CD14-positive monocyte (primary cell): ENCODE results near the gene GOLPH3L. TPM values are rescaled to one million over a fixed set of nuclear protein-coding genes. Genes with fewer than 3 reads are reported as not detected.

Source experiments
- DNase-seq, 3 donors: peaks; one replicate each; pipeline ENCODE4 v3.0.0-alpha.2; 2011 to 2022
- H2AFZ ChIP-seq: 2 replicates; pipeline ENCODE4 v1.6.0; 2012; ENCODE audit warnings: mild to moderate bottlenecking, low read depth, low read length, inconsistent platforms; ENCODE audit not compliant: insufficient read depth, poor library complexity, severe bottlenecking
- H3K27ac ChIP-seq, 2 donors: 1 replicate in 1 of 2; 2 replicates in 1 of 2; pipeline ENCODE4 v1.5.1; 2012 to 2013; ENCODE audit warnings: low read length in 2 of 2, control low read depth in 1 of 2, inconsistent platforms in 1 of 2, low read depth in 1 of 2, mild to moderate bottlenecking in 1 of 2
- H3K27me3 ChIP-seq, 2 donors: one replicate each; pipeline versions ENCODE4 v1.6.0 to v1.6.1; 2011 to 2013; ENCODE audit warnings: low read length in 2 of 2; ENCODE audit not compliant: control insufficient read depth in 2 of 2, insufficient read depth in 2 of 2
- H3K36me3 ChIP-seq, 2 donors: replicated peaks in 1 of 2; 1 replicate in 1 of 2; 2 replicates in 1 of 2; pipeline versions ENCODE4 v1.5.1 to v1.6.1; 2012 to 2013; ENCODE audit warnings: low read length in 2 of 2, control low read depth in 1 of 2, inconsistent platforms in 1 of 2, mild to moderate bottlenecking in 1 of 2; ENCODE audit not compliant: insufficient read depth in 2 of 2, control insufficient read depth in 1 of 2
- H3K4me1 ChIP-seq, 2 donors: 1 replicate in 1 of 2; 2 replicates in 1 of 2; pipeline versions ENCODE4 v1.5.1 to v1.6.1; 2012 to 2013; ENCODE audit warnings: low read length in 2 of 2, control low read depth in 1 of 2, inconsistent platforms in 1 of 2, mild to moderate bottlenecking in 1 of 2, moderate library complexity in 1 of 2; ENCODE audit not compliant: insufficient read depth in 2 of 2, control insufficient read depth in 1 of 2
- H3K4me2 ChIP-seq: replicated peaks from 2 replicates; pipeline ENCODE3; 2012; ENCODE audit warnings: low read length, moderate library complexity, mild to moderate bottlenecking; ENCODE audit not compliant: poor library complexity, severe bottlenecking; ENCODE audit errors: extremely low read depth
- H3K4me3 ChIP-seq, 3 experiments: fragments of 200-600 bp in 1 of 3; sonication (generic) in 1 of 3; replicated peaks in 1 of 3; 1 replicate in 2 of 3; 2 replicates in 1 of 3; pipeline ENCODE4 v1.5.1; 2011 to 2013; ENCODE audit warnings: low read length in 3 of 3, mild to moderate bottlenecking in 3 of 3, control low read depth in 2 of 3, low read depth in 2 of 3, inconsistent platforms in 1 of 3, moderate library complexity in 1 of 3
- H3K79me2 ChIP-seq: 2 replicates; pipeline ENCODE4 v1.6.0; 2012; ENCODE audit warnings: mild to moderate bottlenecking, control low read depth, inconsistent platforms, low read length, moderate library complexity; ENCODE audit not compliant: insufficient read depth
- H3K9ac ChIP-seq: 2 replicates; pipeline ENCODE4 v1.6.0; 2017; ENCODE audit warnings: low read length, mild to moderate bottlenecking; ENCODE audit not compliant: insufficient read depth, poor library complexity, severe bottlenecking
- H3K9me3 ChIP-seq, 2 donors: replicated peaks in 1 of 2; 1 replicate in 1 of 2; 2 replicates in 1 of 2; pipeline versions ENCODE4 v1.5.1 to v1.6.1; 2012 to 2013; ENCODE audit warnings: low read length in 2 of 2, control low read depth in 1 of 2; ENCODE audit not compliant: control insufficient read depth in 1 of 2, insufficient read depth in 1 of 2
- H4K20me1 ChIP-seq: 2 replicates; pipeline ENCODE4 v1.6.0; 2012; ENCODE audit warnings: mild to moderate bottlenecking, low read length, control low read depth, moderate library complexity; ENCODE audit not compliant: insufficient read depth
- H3K27ac Mint-ChIP-seq, 7 donors: one replicate each; pipeline ENCODE4 v1.8.0; 2020; ENCODE audit warnings: mild to moderate bottlenecking in 7 of 7, mixed read lengths in 7 of 7, moderate library complexity in 6 of 7, inconsistent platforms in 2 of 7
- H3K27me3 Mint-ChIP-seq, 3 donors: one replicate each; pipeline ENCODE4 v1.8.0; 2021 to 2022; ENCODE audit warnings: low read depth in 3 of 3, mild to moderate bottlenecking in 3 of 3, mixed read lengths in 3 of 3, moderate library complexity in 3 of 3, inconsistent platforms in 1 of 3
- H3K36me3 Mint-ChIP-seq, 2 donors: one replicate each; pipeline ENCODE4 v1.8.0; 2020; ENCODE audit warnings: mixed read lengths in 2 of 2, inconsistent platforms in 1 of 2, mild to moderate bottlenecking in 1 of 2
- H3K4me1 Mint-ChIP-seq: one replicate; pipeline ENCODE4 v1.8.0; 2020; ENCODE audit warnings: mild to moderate bottlenecking, mixed read lengths
- H3K4me3 Mint-ChIP-seq, 2 donors: one replicate each; pipeline ENCODE4 v1.8.0; 2020; ENCODE audit warnings: mild to moderate bottlenecking in 2 of 2, mixed read lengths in 2 of 2, moderate library complexity in 1 of 2
- H3K9me3 Mint-ChIP-seq, 7 donors: one replicate each; pipeline ENCODE4 v1.8.0; 2020 to 2022; ENCODE audit warnings: mixed read lengths in 7 of 7, mild to moderate bottlenecking in 6 of 7, moderate library complexity in 6 of 7, inconsistent platforms in 2 of 7
- WGBS: methylation state at CpG from one replicate; pipeline ENCODE4 v1.1.5; 2013; ENCODE audit warnings: missing lambda C conversion rate; ENCODE audit not compliant: insufficient coverage; 5-methylcytosine and 5-hydroxymethylcytosine counted together
- intact Hi-C, 2 donors: fragments of 100-400 bp; cut with micrococcal nuclease; formaldehyde crosslinking; loops; one replicate each; pipeline versions ENCODE4 v1.15.0 to v1.15.1; 2023
- polyA plus RNA-seq, 3 donors: library from polyadenylated mRNA; depleted of rRNA in 1 of 3; unstranded in 2 of 3; stranded (reverse) in 1 of 3; fragments of 300-500 nt in 2 of 3; fragments of >200 nt in 1 of 3; fragmentation: Illumina TruSeq in 2 of 3; gene quantifications; 1 replicate in 2 of 3; 2 replicates in 1 of 3; pipeline ENCODE4 v1.2.3, GENCODE V29; 2012 to 2021
- TF ChIP-seq, protein P1 (sequence below): fragments of 200-600 bp; IDR thresholded peaks from one replicate; pipeline ENCODE4 v1.8.0; 2022; ENCODE audit warnings: antibody characterized with exemption, mild to moderate bottlenecking

Gene GOLPH3L
- polyA plus RNA-seq, 3 donors: 1.5 to 9.7 (median 4.7) TPM

- Histone ChIP-seq H3K27me3 (no peaks in the 10 kb centered on the region), H3K4me1 (peaks cover 25 to 45% of the 10 kb centered on the region in 2 donors), H3K4me3 (peak overlapping the region in 1 of 3 experiments; percentile 37), H3K9me3 (no peaks in the 10 kb centered on the region), H3K36me3 (peaks cover 38 to 55% of the 10 kb centered on the region in 2 donors), H4K20me1 (no peaks in the 10 kb centered on the region), H3K27ac (peak overlapping the region in 1 of 2 donors; percentile 23), H2AFZ (no peak overlapping the region), H3K79me2 (peaks cover 58% of the 10 kb centered on the region), H3K9ac (no peak overlapping the region), H3K4me2 (peak overlapping the region; percentile 27)
- TF ChIP-seq, protein P1, sequence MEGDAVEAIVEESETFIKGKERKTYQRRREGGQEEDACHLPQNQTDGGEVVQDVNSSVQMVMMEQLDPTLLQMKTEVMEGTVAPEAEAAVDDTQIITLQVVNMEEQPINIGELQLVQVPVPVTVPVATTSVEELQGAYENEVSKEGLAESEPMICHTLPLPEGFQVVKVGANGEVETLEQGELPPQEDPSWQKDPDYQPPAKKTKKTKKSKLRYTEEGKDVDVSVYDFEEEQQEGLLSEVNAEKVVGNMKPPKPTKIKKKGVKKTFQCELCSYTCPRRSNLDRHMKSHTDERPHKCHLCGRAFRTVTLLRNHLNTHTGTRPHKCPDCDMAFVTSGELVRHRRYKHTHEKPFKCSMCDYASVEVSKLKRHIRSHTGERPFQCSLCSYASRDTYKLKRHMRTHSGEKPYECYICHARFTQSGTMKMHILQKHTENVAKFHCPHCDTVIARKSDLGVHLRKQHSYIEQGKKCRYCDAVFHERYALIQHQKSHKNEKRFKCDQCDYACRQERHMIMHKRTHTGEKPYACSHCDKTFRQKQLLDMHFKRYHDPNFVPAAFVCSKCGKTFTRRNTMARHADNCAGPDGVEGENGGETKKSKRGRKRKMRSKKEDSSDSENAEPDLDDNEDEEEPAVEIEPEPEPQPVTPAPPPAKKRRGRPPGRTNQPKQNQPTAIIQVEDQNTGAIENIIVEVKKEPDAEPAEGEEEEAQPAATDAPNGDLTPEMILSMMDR: peak; percentile 85
- intact Hi-C loops: loop anchor here (5.0 kb wide), 2 partner anchors 39 to 59 kb away; no protein-coding TSS in a partner anchor
- Mint-ChIP-seq H3K4me1 (peaks cover 43% of the 10 kb centered on the region), H3K4me3 (peak overlapping the region in 1 of 2 donors; percentile 71), H3K27me3 (no peaks in the 10 kb centered on the region), H3K27ac (peak overlapping the region; percentile 84 to 92 (median 85)), H3K9me3 (no peaks in the 10 kb centered on the region), H3K36me3 (peaks cover 64 to 84% of the 10 kb centered on the region in 2 donors)
- DNase-seq: peak; percentile 65 to 82 (median 76)
- 40% methylated on average over 3 of the region's 8 CpGs for WGBS
Observed at GRCh38 chr1:150621497-150622302, 75.3 kb downstream of the GOLPH3L start.

DNA sequence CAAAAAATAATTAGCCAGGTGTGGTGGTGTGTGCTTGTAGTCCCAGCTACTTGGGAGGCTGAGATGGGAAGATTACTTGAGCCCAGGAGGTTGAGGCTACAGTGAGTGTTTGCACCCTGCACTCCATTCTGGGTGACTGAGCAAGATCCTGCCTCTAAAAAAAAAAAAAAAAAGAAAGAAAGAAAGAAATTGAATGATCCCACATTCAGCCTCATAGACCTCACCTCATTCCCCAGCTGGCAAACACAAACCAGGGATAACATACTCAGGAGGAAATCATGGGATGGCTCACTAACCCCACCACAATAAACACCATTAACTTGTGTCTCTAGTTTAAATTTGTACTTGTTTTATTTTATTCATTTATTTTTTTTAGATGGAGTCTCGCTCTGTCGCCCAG, 76.0 kb downstream of the GOLPH3L start:
- no peaks in the 10 kb centered on the region for H3K9me3 ChIP-seq
- peaks cover 50% of the 10 kb centered on the region for H3K4me1 Mint-ChIP-seq
- peaks cover 33 to 47% of the 10 kb centered on the region in 2 donors for H3K36me3 ChIP-seq
- peaks cover 52% of the 10 kb centered on the region for H3K79me2 ChIP-seq
- H4K20me1 ChIP-seq: no peaks in the 10 kb centered on the region
- H3K4me1 ChIP-seq: peaks cover 25 to 52% of the 10 kb centered on the region in 2 donors
- H3K4me2 ChIP-seq: no peak overlapping the region
- WGBS: no CpG with 5 or more reads among the region's 2 CpGs
- peak overlapping the region; percentile 84 to 92 (median 85) for H3K27ac Mint-ChIP-seq
- H3K4me3 ChIP-seq: peak overlapping the region in 1 of 3 experiments; percentile 37
- no peaks in the 10 kb centered on the region for H3K27me3 Mint-ChIP-seq
- no peak for DNase-seq
- no peaks in the 10 kb centered on the region for H3K9me3 Mint-ChIP-seq
- H3K27ac ChIP-seq: no peak overlapping the region
- H3K9ac ChIP-seq: no peak overlapping the region
- H3K4me3 Mint-ChIP-seq: peak overlapping the region in 1 of 2 donors; percentile 71
- intact Hi-C loops: loop anchor here (5.0 kb wide), 2 partner anchors 39 to 59 kb away; no protein-coding TSS in a partner anchor
- TF ChIP-seq, protein P1: no peak
- no peak overlapping the region for H2AFZ ChIP-seq
- peaks cover 65 to 84% of the 10 kb centered on the region in 2 donors for H3K36me3 Mint-ChIP-seq
- H3K27me3 ChIP-seq: no peaks in the 10 kb centered on the region
